ENCODE results near the gene RAI1. TPM values are rescaled to one million over a fixed set of nuclear protein-coding genes. Genes with fewer than 3 reads are reported as not detected.

The RAI1 gene
- total and polyA plus RNA-seq, 10 of the 15 experiments (the other 5 are each of a cell fraction or from before 2014, with no cell fraction given), result 0.66 to 37.7 (median 6.0) TPM

DNA sequence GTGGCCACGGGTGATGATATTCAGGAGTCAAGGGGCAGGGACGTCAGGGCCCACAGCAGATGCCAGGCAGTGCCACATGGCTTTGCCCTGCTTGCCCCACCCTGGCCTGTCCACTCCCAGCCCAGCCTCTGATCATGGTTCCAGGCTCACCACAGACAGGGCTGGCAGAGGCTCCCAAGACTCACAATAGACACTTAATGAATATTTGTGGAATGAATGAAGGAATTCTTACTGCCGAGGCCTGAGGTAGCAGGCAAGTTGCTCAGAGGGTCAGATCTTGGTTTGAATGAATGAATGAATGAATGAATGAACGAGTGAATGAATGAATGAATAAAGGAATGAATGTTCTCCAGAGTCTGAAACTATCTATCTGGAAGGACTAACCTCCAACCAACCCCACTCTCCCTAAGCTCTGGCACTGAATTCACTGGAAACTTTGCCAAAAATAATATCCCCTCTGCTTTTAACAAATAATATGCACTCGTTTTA lies 60.9 kb downstream of the RAI1 start:
- H3K9ac ChIP-seq (ENCODE audit: control insufficient read depth, insufficient read depth, low read length), result no peak overlapping the region
- no peak overlapping the region for H3K27ac ChIP-seq (ENCODE audit: control insufficient read depth, insufficient read depth)
- no peak overlapping the region for H3K4me3 ChIP-seq
- in situ Hi-C loops (cut with MboI) (no loop called here), intact Hi-C loops (cut with micrococcal nuclease; ENCODE audit: unreplicated experiment) (no loop called here)
- CTCF ChIA-PET, result no interaction called here
- no peak for FAIRE-seq
- TSS peak; percentile 29 for BruUV-seq (replicated peaks)
- peaks cover 0 to 4% of the 10 kb centered on the region in 2 experiments; a peak in 2 of 4 replicates for H3K36me3 ChIP-seq (ENCODE audit: control insufficient read depth in 2 of 2, insufficient read depth in 2 of 2, low read length in 1 of 2)
- no peaks in the 10 kb centered on the region for H3K27me3 ChIP-seq (replicated peaks in 1 of 2; ENCODE audit: control insufficient read depth in 2 of 2, insufficient read depth in 2 of 2, low read length in 1 of 2)
- H3K4me1 ChIP-seq (ENCODE audit: control insufficient read depth, insufficient read depth, low read length), result peaks cover 12% of the 10 kb centered on the region
- H3K9me3 ChIP-seq (replicated peaks; ENCODE audit: control insufficient read depth, insufficient read depth, low read length), result no peaks in the 10 kb centered on the region
- POLR2A ChIA-PET, result no interaction called here
- no peak overlapping the region for H3K4me2 ChIP-seq (ENCODE audit: control insufficient read depth, insufficient read depth)
- RAD21 ChIA-PET (ENCODE audit: unreplicated experiment), result no interaction called here
- H3K79me2 ChIP-seq (ENCODE audit: control insufficient read depth, insufficient read depth, low read length), result peaks cover 8% of the 10 kb centered on the region
- TF ChIP-seq BCLAF1 (IDR thresholded peaks at IDR 0.05), result no peak
- no peak for TF ChIP-seq FOS (IDR thresholded peaks at IDR 0.05; ENCODE audit: borderline replicate concordance, extremely low read depth, insufficient read length)
- TF ChIP-seq NFXL1 (IDR thresholded peaks at IDR 0.05; ENCODE audit: borderline replicate concordance), result no peak
- no peak for TF ChIP-seq BACH1 (IDR thresholded peaks at IDR 0.05; ENCODE audit: borderline replicate concordance)
- no peak for TF ChIP-seq FOXK2 (IDR thresholded peaks at IDR 0.05)
- peak; percentile 94 for TF ChIP-seq ZNF24 (IDR thresholded peaks at IDR 0.05)
- SMC1A ChIA-PET (ENCODE audit: uncharacterized antibody, unreplicated experiment), result interaction anchor here (0.6 kb wide), 1 partner anchor 722 kb away, joined by 3 read pairs; no protein-coding TSS in a partner anchor
- WGBS (ENCODE audit: insufficient coverage, insufficient replicate concordance, low lambda C conversion rate, missing lambda C conversion rate), result 51% methylated on average over 5 of the region's 5 CpGs
- no peak for DNase-seq (ENCODE audit: low read depth, low spot score)
- peaks cover 4% of the 10 kb centered on the region for H4K20me1 ChIP-seq (ENCODE audit: control insufficient read depth, insufficient read depth)
- ATAC-seq, result no peak
- no peak overlapping the region for H2AFZ ChIP-seq (ENCODE audit: control insufficient read depth, low read depth, low read length)
